ENCODE data around the gene MYH14. TPM values are rescaled to one million over a fixed set of nuclear protein-coding genes. Genes with fewer than 3 reads are reported as not detected.
"Not testable (repeated sequence)": the region's sequence is repeated elsewhere in the genome, so short reads cannot be mapped to it uniquely, and the experiment has no call there.

The MYH14 gene
- polyA plus RNA-seq, 1 of the 3 experiments (the other 2 are of a cell fraction) = 0.02 TPM

- Histone ChIP-seq H2AFZ (ENCODE audit: low read depth) (no peak overlapping the region), H4K20me1 (ENCODE audit: insufficient read depth) (no peaks in the 10 kb centered on the region), H3K9ac (no peak overlapping the region), H3F3A (replicated peaks; ENCODE audit: insufficient read depth) (no peaks in the 10 kb centered on the region), H3K4me2 (no peak overlapping the region), H3K27ac (ENCODE audit: low read depth in 2 of 2, low read length in 1 of 2) (no peak overlapping the region), H3K36me3 (replicated peaks in 1 of 2; ENCODE audit: control insufficient read depth in 1 of 2, insufficient read depth in 2 of 2, low read length in 1 of 2) (no peaks in the 10 kb centered on the region), H3K27me3 (ENCODE audit: insufficient read depth) (no peaks in the 10 kb centered on the region), H3K4me1 (ENCODE audit: control insufficient read depth in 1 of 2, insufficient read depth in 2 of 2, low read depth in 1 of 2, low read length in 1 of 2) (no peaks in the 10 kb centered on the region; a peak in 1 of 4 replicates), H3K4me3 (ENCODE audit: low read depth in 2 of 2, low read length in 1 of 2) (no peak overlapping the region), H3K9me2 (no peaks in the 10 kb centered on the region), H3K9me3 (no peaks in the 10 kb centered on the region), H3K79me2 (ENCODE audit: insufficient read depth) (no peaks in the 10 kb centered on the region)
- ChIA-PET POLR2A (interaction anchor here (1.1 kb wide), 1 partner anchor 19 kb away, joined by 3 read pairs; no protein-coding TSS in a partner anchor), CTCF (interaction anchor here (1.7 kb wide), 1 partner anchor 16 kb away, joined by 11 read pairs; no protein-coding TSS in a partner anchor)
- TF ChIP-seq IRF3 (IDR thresholded peaks at IDR 0.05; ENCODE audit: low read depth, low read length) (no peak), PBX3 (IDR thresholded peaks at IDR 0.05) (no peak), NFIC (IDR thresholded peaks at IDR 0.05; ENCODE audit: borderline replicate concordance) (no peak), JUND (IDR thresholded peaks at IDR 0.05) (no peak), POLR2AphosphoS5 (IDR thresholded peaks at IDR 0.05; ENCODE audit: low read depth, low read length) (no peak), TEAD4 (IDR thresholded peaks at IDR 0.05; ENCODE audit: borderline replicate concordance, insufficient read depth) (no peak), GATA2 (CRISPR knock-in tag; IDR thresholded peaks at IDR 0.05) (no peak), USF1 (IDR thresholded peaks at IDR 0.05; ENCODE audit: borderline replicate concordance, low read depth) (no peak), TAF1 (IDR thresholded peaks at IDR 0.05; ENCODE audit: borderline replicate concordance, low read depth, low read length) (no peak), RFX5 (IDR thresholded peaks at IDR 0.05; ENCODE audit: low read length) (no peak), SIN3A (IDR thresholded peaks at IDR 0.05; ENCODE audit: borderline replicate concordance, low read depth, low read length) (no peak), TCF12 (IDR thresholded peaks at IDR 0.05) (no peak), FOSL2 (IDR thresholded peaks at IDR 0.05; ENCODE audit: borderline replicate concordance, low read depth) (no peak), USF2 (IDR thresholded peaks at IDR 0.05; ENCODE audit: borderline replicate concordance, low read depth, low read length) (no peak)
- WGBS (ENCODE audit: low lambda C conversion rate) = 25% methylated on average over 2 of the region's 4 CpGs
- DNase-seq = no peak
Measured at GRCh38 chr19:50352242-50352641, 148.8 kb downstream of the MYH14 start.

GRCh38 chr19:50353487-50353880 is 150.1 kb downstream of the MYH14 start:
- H2AFZ ChIP-seq (ENCODE audit: low read depth); POLR2A ChIA-PET; H3K9me3 ChIP-seq; H4K20me1 ChIP-seq (ENCODE audit: insufficient read depth); H3K79me2 ChIP-seq (ENCODE audit: insufficient read depth); H3K9me2 ChIP-seq; H3K4me3 ChIP-seq (ENCODE audit: low read depth in 2 of 2, low read length in 1 of 2); H3K9ac ChIP-seq; H3K27me3 ChIP-seq (ENCODE audit: insufficient read depth); H3K4me1 ChIP-seq (ENCODE audit: control insufficient read depth in 1 of 2, insufficient read depth in 2 of 2, low read depth in 1 of 2, low read length in 1 of 2); H3F3A ChIP-seq (replicated peaks; ENCODE audit: insufficient read depth); H3K4me2 ChIP-seq; DNase-seq; H3K36me3 ChIP-seq (replicated peaks in 1 of 2; ENCODE audit: control insufficient read depth in 1 of 2, insufficient read depth in 2 of 2, low read length in 1 of 2); H3K27ac ChIP-seq (ENCODE audit: low read depth in 2 of 2, low read length in 1 of 2): not testable (repeated sequence)
- CTCF ChIA-PET = interaction anchor here (0.9 to 1.2 kb wide), 2 partner anchors 14 to 15 kb away, joined by 3 to 6 read pairs; no protein-coding TSS in a partner anchor
- WGBS (ENCODE audit: low lambda C conversion rate) = 80% methylated on average over 7 of the region's 7 CpGs

Measured in SK-N-SH (cell line).